ENCODE data around the gene SLC6A18.

The SLC6A18 gene

GRCh38 chr5:1239505-1240251 lies 14.5 kb downstream of the SLC6A18 start:
- DNase-seq = no peak

DNA sequence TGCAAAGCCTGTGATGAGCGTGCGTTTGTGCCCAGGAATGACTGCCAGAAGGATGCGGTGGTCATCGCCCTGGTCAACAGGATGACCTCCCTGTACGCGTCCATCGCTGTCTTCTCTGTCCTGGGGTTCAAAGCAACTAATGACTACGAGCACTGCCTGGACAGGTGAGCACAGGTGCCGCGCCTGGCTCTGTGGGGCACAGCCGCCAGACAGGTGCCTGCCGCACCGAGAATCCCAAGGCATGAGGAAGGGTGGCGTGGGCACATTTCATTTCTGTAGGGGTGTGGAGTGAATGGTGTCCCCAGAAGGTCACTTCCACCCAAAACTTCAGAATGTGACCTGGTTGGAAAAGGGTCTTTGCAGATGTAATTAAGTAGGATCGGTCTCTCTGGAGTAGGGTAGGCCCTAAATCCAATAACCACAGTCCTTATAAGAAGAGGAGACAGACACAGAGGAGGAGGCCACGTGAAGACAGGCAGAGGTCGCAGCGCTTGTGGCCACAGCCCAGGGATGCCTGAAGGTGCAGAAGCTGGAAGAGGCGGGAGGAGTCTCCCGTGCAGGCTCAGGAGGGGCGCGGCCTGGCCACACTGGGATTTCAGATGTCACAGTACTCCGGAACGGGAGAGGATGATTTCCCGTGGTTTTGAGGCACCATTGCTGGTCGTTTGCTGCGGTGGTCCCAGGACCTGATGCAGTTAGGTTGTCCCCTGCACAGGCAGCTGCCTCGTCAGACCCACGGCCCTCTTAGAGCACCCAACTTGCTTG lies 15.5 kb downstream of the SLC6A18 start:
- no peak for DNase-seq

GRCh38 chr5:1241509-1242080 lies 16.4 kb downstream of the SLC6A18 start:
- DNase-seq = no peak

GRCh38 chr5:1242733-1243486 lies 17.7 kb downstream of the SLC6A18 start:
- DNase-seq = no peak

GRCh38 chr5:1243487-1244130 lies 18.4 kb downstream of the SLC6A18 start:
- no peak for DNase-seq

DNA sequence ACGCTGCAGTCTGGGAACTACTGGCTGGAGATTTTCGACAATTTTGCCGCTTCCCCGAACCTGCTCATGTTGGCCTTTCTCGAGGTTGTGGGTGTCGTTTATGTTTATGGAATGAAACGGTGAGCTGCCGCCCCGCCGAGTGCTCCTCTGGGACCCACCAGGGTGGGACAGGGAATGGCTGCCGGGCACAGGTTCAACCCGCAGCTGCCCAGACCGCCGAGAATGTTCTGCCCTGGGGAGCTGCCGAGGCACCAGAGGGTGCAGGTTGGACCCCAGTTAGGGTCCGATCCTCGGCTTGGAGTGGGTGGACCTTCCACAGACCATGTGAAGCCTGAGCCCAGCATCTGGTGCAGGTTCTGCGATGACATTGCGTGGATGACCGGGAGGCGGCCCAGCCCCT lies 19.1 kb downstream of the SLC6A18 start:
- no peak for DNase-seq

DNA sequence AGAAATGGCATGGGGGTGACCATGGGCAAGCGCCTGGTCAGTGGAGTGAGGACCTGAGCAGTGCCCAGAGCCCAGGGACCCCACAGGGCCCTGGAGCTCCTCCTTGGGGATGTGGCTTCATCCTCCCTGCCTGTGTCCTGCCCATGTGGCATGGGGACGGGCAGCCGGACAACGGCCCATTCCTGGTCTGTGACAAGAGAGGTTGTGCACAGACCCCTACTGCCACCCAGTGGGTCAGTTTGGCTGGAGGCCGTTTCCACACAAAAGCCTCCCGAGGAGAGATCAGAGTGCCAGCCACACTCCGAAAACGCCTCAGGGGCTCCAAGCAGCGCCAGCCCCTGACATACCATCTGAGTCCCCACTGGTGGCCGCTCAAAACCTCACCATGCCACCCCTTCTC lies 19.8 kb downstream of the SLC6A18 start:
- DNase-seq = no peak

DNA sequence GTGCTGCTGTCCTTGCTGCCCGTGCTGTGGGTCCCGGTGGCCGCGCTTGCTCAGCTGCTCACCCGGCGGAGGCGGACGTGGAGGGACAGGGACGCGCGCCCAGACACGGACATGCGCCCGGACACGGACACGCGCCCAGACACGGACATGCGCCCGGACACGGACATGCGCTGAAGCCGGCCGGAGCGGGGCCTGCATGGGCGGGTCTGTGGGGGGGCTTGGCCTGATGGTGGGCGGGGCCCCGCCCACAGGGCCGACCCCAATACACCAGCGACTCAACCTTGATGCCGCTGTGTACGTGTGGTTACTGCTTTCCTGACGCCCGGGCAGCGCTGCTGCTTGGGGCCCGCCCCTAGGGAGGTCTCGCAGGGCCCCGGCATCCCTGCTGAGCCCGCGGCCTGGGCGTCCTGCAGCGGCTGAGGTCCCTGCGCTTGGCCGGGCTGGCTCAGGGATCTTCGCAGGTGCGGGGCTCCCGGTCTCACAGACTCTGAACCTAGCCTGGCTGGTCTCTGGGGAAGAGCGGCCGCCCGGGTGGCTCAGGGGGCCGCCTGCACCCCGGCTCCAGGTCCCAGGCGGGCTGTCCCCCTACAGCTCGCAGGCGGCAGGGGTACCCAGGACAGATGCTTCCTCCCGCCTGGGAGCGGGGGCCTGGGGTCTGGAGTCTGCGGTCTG lies 20.9 kb downstream of the SLC6A18 start:
- no peak for DNase-seq

GRCh38 chr5:1246711-1247431 lies 21.7 kb downstream of the SLC6A18 start:
- DNase-seq = peak; percentile 14

GRCh38 chr5:1247811-1248210 lies 22.6 kb downstream of the SLC6A18 start:
- DNase-seq = no peak

DNA sequence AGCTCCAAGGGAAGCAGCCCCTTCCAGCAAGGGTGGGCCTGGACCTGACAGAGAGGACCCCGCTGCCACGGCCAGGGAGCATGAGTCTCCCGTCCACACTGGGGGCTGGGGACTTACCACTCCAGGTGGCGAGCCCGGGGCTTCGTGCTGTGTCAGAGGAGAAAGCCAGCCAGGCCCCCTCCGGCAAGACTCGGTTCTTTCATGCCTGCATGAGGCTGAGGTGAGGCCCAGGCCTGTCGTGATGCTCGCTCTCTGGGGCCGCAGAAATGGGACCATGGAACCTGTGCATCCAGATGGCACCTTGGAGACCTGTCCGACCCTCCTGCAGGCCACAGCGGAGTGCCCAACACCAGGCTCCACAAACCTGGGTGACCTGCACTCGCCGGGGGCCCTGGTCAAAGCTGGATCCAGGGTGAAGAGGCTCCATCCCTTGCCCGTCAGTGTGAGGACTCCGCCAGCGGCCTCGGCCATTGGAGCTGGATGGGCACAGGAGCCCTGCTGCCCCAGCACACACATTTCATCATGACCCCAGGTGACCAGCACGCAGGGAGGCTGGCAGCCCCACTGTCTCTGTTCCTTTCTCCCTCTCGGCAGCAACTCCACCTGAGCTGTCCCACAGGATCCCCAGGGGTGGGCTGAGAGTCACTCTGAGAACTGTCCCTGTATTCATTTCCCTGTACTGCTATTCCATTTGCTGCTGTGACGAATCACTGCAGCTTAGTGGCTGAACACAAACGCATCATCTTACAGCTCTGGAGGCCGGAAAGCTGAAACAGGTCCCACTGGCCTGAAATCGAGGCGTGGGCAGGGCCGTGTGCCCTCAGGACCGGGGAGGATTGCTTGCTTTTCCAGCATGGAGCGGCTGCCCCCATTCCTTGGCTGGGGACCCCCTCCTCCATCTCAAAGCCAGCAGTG lies 24.4 kb downstream of the SLC6A18 start:
- no peak for DNase-seq

GRCh38 chr5:1251678-1252580 lies 26.7 kb downstream of the SLC6A18 start:
- no peak for DNase-seq

- no peak for DNase-seq
These were observed 27.5 kb downstream of the SLC6A18 start for GRCh38 chr5:1252681-1253080.

- DNase-seq = no peak
These were observed 28.4 kb downstream of the SLC6A18 start for GRCh38 chr5:1253456-1254105.

DNA sequence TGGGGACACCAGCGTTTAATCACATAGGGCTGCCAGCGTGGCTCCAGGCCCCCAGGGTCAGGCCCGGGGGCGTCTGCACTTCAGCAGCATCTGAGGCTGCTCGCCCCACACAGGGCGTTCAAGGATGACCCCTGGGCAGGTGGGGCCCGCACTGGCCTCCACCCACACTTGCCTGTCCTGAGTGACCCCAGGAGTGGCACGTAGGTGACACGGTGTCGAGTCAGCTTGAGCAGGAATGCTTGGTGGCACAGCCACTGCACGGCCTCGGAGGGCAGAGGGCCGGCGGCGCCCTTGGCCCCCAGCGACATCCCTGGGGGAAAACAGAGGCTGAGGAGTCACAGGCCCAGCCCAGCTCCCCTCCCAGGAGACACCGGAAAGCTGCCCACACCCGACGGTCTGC lies 29.0 kb downstream of the SLC6A18 start:
- no peak for DNase-seq

DNA sequence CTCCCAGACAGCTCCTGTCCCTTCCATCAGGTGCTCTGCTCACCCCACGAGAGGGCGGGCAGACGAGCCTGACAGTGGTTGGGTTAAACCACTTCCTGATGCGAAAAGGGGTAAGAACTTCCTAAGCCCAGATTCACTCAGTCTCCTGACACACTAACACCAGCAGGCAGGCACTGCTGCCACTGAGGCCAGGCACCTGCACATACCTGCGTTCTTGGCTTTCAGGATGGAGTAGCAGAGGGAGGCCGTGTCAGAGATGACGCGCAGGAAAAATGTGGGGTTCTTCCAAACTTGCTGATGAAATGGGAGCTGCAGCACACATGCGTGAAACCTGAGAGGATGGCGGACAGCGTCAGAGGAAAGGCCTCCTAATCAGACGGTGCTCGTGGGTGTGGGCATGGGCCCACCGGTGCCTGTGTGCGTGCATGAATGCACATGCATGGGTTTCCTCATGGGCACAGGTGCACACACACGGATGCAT lies 29.9 kb downstream of the SLC6A18 start:
- no peak for DNase-seq

GRCh38 chr5:1256776-1257175 lies 31.6 kb downstream of the SLC6A18 start:
- no peak for DNase-seq

DNA sequence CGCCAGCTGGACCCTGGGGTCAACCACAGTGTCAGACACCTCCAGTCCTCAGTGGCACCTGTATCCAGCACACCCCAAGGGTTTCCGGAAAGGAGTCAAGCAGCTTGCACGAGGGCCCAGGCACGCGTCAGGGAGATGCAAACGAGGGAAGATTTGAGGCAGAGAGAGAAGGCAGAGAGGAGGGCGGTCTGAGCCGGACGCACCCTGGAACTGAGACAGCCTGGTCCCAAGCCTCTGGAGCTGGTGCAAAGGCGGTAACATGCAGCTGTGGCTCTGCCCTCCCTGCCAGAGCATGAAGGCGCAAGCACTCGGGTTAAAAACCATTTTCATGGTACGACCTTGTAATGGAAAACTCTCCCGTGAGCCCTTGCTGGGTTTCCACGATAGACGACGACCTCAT lies 32.2 kb downstream of the SLC6A18 start:
- no peak for DNase-seq

DNA sequence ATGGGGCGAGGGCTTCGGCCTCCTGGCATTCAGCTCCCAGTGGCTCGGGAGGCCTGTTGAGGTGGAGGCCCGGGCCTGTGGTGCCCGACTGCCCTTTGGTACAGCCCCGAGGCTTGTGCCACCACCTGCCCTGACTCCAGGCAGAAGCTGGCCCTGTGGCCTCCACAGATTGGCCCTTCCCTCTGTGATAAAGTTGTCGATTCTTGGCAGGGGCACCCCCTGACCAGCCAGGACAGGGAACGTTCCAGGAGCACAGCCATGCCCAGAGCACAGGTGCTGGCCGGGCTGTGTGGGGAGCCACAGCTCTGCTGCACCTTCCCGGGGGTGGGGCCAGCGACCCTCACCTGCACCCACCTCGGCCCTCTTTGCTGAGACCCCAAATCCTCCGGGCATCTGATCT lies 32.7 kb downstream of the SLC6A18 start:
- DNase-seq = no peak

Data from fibroblast of skin of right quadriceps (primary cell).